HG03159 (cell line): ENCODE measurements around the gene ALDH1A3.

Experiments used
- ATAC-seq: cut with Tn5 transposase; IDR thresholded peaks from one replicate; pipeline ENCODE4 v1.9.1; 2021; ENCODE audit warnings: mild to moderate bottlenecking, moderate library complexity; ENCODE audit not compliant: unreplicated experiment

Gene ALDH1A3

DNA sequence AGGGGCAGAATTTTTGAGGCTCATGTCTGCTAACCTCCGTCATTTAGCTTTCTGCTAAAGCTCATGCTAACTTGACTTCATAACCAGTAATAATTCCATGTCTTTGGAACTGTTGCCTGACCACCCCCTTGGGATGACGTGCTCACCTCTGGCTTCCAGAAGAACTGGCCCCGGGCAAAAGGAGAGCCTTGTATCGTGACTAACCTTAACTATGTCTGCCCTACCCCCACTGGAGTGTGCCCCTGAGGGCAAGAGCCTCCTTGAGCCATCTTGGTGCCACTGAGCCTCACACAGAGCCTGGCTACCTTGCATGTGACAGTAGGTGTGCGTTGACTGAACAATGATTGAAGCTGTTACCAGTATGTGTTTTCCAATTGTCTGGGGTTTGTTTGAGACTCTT, 44.3 kb downstream of the ALDH1A3 start:
- no peak for ATAC-seq

DNA sequence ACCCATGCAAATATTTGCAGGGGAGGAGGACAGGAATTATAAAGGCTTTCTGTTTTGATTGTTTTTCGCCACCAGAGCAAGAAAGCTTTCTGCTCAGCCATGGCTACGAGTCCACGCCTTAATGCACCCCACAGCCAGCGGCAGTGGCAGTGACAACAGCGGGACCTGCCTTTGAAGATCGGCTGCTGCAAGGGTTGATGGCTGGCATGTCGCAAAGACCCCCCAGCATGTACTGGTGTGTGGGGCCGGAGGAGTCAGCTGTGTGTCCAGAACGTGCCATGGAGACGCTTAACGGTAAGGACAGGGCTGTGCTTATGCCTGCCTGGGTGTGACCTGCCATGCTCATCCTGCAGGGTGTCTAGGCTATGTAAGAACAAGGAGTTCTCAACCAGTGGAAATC, 44.8 kb downstream of the ALDH1A3 start:
- ATAC-seq: no peak

DNA sequence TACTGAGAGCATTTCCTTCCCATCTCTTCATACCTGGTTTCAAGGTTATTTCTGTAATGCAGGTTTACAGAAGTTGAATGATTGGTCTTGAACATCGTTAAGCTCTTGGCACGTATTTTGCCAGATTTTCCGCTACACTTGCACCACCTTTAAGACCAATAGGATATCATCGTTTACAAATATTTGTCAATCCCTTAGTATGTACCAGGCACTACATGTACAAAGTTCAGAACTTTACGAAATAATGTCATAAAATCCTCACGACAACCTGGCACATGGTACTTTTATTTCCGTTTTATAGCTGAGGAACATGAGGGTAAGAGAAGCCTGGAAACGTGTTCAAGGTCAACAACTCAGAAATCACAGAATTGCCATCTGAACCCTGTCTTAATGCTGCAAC, 45.8 kb downstream of the ALDH1A3 start:
- ATAC-seq: no peak

DNA sequence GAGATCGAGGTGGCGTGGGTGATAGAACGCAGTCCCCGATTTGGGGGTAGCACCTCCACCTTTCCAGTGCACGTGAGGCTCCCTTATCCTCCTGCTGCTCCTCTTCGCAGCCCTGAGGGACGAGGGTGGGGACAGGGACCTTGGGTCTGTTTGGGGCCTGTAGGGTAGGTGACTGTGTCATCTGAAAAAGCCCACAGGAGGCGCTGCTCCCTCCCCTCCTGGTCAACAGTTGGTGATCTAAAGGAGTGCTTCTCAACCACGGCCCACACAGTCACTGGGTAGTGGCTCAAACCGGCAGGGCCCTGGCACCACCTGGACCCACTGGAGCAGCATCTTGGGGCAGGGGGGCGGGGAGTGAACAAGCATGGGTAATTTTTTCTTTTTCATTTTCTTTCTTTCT, 46.6 kb downstream of the ALDH1A3 start:
- no peak for ATAC-seq

DNA sequence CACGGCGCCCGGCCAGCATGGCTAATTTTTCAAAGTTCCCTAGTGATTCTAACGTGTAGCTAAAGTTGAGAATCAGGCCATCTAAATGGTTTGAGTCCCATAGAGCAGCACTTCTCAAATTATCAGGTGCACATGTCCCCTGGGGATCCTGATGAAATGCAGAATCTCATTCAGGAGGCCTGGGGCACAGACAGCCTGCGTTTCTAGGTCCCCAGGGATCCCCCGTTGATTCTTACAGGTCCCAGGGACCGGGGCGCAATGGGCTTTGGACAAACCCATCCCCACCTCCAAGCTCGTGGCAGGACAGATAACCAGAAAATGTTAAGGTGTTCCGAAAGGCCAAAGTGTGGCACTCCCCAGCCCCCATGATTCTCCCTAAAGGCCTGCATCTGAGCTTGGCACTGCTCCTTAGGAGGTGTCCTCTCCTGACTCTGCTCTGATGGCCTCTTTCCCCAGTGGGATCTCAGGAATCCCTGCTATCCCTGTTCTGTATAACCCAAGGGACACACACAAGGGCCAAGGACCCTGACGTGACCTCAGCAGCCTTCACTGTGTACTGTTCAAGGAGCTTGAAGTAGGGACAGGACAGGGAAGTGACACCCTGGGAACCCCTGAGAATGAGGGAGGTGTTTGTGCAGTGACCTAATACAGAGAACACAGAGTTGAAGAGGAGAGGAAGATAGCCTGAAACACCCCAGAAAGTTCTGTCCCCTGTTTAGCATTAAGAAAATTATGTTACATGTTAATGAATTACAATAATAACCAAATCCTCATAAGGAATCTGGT, 47.5 kb downstream of the ALDH1A3 start:
- ATAC-seq: peak; percentile 52

DNA sequence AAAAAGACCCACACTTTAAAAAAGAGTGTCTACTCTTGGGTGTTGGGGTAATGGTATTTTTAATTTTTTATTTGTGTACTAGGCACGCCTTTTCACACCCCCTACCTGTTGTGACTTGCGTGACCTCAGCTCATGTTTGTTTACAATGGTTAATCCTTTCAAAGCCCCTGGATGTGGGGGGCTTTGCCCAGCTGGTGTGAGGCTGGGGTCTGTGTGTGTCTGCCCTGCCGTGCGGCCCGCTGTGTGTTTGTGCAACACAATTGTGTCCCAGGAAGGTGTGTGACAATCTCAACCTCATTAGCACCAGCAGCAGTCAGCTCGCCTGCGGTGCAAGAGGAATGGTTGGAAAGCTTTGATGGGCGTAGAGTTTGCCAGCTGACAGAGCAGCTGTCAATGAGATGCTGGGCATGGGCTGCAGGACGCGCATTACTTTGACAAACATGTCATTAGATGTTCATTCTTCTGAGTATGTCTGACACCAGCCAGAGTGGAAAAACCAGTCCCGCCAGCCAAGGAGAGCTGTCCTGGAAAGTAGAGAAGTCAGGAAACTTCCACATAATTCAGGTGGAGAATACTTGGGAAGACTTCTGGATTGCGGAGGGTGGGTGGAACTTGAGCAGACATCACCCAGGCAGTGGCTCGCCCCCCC, 49.1 kb downstream of the ALDH1A3 start:
- no peak for ATAC-seq

DNA sequence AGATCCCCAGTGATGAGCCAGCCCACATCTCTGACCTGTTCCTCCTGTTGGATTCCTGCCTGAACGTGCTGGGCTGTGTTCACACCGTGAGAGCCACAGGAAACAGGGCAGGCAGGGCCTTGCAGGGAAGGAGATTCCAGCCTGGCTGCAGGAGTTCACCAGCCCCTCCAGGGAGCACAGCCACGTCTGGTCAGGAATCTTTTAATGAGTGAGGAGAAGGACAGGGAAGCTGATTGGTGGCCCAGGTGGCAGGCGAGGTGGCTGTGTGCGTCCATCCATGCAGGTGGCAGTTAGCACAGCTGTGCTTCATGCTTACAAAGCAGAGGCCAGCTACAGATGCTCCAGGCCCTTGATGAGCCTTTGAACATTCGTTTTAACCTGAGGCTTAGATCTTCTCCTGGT, 50.0 kb downstream of the ALDH1A3 start:
- ATAC-seq: peak; percentile 32

DNA sequence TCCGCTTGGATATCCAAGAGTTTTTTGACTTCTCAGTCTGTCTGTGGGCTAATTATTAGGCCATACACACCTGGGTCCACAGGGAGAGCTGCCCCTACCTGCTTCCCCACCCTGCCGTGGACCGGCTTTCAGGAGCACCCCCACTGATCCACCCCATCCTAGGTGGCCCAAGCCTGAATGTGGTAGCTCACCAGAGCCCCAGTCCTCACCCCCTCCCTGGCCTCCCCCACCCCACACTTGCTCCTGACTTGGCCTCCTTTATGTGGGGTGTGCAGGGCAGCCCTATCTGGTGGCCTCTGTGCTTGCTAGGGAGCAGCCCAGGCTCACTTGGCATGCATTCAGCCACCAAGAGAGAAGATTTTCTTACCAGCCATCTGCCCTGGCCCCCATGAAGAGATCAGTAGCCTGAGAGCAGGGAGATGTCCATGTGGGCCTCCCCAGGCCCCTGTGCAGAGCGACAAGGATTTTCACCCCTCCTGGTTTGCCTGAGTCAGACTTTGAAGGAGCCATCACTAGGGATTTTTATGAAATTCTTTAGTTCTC, 50.7 kb downstream of the ALDH1A3 start:
- no peak for ATAC-seq

DNA sequence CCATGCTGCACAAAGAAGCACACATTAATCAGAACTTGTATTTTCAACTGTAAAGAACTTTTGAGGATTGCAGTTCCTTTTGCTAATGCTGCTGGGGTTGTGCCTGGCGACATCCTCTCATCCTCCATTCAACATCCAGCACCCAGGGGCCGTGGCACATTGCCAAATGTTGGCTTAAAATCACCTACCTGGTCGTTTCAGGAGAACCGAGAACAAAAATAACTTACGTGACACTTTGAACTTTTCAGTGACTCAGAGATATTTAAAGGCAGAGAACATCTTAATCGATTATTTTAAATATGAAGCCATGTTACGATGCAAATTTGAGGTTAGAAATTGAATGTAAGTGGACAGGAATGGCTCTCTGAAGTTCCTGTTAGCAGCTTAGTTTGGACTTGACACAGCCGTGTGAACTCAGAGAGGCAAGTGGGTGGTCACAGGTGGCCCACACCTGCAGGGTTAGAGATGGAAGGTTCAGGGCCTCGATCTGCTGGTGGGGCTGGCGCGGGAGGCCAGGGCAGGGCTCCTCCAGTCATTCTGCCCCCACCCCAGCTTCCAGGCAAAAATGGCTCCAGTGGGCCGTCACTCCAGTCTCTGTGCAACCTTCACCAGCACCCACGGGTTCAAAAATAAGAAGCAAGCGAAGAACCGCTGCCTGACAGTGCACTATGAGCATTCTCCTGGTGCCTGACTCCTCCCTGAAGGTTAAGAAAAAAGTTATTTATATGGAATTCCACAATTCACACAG, 51.7 kb downstream of the ALDH1A3 start:
- peak; percentile 30 for ATAC-seq

DNA sequence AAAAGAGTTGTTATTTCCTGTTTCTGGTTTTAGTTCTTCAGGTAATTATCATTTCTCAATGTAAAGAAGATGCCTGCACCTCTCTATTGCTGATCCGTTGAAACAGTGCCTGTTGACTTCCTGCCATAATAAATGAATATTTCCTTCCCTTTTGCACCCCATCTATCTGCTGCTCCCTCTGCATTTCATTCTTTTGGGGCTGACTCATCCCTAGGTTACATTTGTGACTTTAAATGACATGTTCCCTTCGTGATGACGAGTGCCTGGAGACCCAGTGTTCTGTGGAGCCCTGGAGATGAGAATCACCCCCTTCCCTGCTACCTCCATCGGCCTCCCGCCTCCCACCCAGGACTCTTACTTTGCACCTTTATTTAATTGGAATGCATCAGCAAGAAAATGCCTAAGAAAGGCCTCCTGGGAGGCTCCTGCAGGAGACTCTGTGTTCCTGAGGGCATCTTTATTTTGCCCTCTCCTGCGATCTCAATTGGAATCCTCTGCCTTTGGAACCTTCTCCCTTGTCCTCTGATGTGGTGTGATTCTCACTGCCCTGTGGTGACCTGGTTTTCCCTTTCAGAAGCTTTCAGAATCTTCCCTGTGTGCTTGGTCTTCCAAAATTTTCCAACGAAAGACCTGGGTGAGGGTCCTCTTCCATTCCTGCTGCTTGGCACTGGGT, 53.2 kb downstream of the ALDH1A3 start:
- ATAC-seq: no peak

DNA sequence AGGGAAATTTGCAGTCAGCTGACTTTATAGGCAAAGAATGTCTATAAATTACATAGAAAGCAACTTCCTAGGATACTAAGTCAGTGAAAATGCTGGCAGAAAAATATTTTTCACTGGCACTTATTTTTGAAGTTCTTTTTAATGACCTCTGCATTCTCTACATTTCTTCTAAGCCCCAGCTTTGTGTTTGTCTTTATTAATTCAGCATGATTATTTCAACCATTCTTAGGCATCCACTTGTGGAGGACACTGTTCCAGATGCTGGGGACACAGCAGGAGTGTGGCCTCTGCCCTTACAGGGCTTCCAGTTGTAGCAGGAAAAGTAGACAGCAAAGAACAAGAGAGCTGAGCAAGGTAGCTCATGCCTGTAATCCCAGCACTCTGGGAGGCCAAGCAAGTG, 54.5 kb downstream of the ALDH1A3 start:
- ATAC-seq: no peak

DNA sequence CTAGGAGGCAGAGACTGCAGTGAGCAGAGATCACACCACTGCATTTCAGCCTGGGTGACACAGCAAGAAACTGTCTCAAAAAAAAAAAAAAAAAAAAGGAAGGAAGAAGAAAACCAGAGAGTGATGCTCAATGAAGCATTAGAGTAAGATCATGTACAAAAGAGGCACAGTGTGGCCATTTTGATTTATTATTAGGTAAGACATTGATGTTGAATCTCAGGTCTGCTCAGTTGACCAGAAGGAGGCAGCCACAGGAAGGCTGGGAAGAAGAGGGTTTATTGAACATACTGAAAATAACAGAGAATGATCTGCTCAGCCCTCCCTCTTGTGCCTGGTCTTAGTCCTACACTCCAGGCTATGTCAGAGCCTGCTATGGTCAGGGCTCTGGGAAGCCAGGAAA, 55.1 kb downstream of the ALDH1A3 start:
- no peak for ATAC-seq

DNA sequence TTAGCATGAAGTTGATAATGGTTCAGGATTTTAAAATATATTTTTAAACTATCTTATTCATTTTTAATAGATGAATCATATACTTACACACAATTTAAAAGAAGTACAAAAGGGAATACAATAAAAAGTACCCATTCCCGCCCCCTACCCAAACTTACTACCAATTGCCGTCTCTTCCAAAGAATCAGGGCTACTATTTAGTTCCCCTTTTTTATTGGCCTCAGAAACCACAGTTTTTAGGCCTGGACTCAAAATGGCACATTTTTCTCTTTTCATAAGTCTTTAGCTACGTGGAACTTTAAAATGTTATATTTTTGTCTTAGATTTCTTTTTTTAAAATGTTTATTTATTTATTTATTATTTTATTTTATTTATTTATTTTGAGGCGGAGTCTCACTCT, 57.5 kb downstream of the ALDH1A3 start:
- ATAC-seq: no peak

DNA sequence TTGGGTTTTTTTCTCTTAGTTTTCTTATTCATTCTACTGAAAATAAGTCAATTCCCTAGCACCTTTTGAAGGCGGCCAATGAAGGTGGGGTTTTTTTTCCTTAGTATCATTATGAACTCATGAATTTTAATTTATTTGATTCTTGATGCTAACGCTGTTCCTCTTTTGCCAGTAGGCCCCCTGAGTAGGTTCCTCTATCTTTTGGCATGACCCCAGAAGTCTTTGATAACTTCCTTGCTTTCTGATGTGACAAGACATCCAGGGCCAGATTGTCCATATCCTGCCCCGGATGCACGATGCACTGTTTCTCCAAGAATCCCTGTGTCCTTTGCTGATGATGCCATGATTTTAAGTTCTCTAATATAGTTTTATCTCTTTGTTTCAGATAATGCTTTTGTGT, 60.2 kb downstream of the ALDH1A3 start:
- ATAC-seq: no peak

DNA sequence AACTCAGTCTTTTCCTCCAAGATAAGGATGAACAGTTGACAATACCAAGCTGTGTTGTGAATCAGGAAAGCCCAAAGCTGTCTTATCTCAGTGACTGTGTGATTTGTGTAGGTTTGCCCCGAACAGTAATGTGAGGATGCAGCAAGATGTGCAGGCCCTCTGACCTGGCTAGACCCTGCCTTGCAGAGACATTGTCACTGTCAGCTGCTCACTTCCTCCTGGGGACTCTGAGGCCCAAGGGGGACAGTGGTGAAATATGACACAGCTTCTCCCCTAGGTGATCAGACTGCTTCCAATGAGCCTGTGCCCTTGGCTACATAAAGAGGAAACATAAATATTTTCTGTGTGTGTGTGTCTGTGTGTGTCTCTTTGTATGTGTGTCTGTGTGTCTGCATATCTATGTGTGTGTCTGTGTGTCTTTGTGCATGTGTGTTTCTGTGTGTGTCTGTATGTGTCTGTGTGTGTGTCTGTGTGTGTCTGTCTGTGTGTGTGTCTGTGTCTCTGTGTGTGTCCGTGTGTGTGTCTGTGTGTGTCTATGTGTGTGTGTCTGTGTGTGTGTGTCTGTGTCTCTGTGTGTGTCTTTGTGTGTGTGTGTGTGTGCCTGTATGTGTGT, 61.2 kb downstream of the ALDH1A3 start:
- ATAC-seq: peak; percentile 86

DNA sequence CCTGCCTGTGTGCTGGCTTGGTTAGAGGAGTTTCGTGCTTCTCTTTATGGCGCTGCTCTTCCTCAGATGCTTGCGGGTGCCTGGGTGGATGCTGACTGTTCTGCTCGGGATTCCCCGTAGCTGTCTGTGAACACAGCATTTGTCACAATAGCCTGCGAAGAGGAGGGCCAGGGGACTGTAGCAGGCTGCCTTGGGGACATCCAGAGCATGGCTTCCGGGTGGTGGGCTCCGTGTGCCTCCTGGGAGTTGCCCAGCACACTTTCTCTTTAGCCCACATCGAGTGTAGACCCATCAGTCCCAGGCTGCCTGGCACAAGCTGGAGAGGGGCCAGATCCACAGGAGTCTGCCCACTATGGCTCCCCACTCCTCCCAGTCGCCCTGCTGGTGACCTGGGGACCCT, 61.9 kb downstream of the ALDH1A3 start:
- peak; percentile 54 for ATAC-seq

DNA sequence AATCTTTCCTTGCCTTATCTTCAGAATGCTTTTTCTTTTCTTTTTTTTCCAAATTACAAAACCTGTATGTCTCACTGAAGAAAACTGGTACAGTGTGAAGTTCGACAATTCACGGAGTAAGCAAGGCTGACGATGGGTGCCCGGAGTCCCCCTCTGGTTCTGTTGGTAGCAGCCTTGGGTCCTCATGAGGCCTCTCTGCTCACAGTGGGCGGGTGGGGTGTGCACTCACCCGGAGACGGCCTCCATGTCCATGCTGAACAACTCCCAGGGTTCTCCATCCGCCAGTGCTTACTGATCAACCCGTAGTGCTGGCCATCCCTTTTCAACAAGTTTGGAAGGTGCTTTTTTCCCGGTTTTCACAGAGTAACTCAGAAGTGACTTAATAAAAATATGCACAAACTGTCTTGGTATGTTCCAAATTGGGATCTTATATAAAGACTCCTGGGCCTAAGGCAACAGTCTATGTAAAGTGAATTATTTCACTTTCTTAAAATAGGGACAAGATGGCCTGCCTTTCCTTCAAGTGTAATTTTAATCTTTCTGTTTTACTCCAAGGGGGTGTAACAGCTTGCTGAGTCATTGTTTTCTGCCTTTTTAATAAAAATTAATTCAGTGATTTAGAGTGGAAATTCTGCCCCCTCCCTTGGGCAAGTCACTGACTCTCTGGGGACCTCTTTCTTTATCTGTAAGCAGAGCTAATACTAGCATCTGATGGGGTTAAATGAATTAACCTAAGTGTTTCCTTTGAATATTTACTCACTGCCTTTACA, 63.2 kb downstream of the ALDH1A3 start:
- no peak for ATAC-seq

DNA sequence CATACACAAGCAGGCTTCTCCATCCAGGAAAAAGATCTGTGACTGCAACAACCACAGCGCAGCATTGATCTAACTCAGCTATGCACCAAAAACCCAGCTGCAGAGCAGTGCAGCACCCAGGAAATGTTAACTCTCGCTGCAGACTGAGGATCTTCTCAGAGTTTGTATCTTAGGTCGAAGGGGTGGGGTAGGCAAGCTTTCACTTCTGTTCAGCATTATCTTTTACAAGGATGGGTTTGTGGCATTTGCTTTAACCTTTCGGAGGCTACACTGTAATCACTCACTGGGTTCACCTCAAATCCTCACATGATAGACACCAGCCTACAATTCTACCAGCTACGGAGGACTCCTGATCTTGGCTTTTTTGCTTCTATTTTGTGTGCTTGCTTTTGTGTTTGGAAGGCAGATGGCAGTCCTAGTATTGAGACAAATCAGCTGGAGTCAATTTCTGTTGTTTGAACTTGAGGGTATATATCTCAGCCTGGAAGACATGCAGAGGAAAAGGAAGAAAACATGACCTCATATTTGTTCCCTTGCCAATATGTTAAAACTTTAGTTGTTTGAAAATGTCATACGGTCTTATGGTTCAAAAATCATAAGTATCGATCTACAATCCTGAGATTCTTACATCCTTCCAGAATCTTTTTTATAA, 64.7 kb downstream of the ALDH1A3 start:
- ATAC-seq: peak; percentile 28

DNA sequence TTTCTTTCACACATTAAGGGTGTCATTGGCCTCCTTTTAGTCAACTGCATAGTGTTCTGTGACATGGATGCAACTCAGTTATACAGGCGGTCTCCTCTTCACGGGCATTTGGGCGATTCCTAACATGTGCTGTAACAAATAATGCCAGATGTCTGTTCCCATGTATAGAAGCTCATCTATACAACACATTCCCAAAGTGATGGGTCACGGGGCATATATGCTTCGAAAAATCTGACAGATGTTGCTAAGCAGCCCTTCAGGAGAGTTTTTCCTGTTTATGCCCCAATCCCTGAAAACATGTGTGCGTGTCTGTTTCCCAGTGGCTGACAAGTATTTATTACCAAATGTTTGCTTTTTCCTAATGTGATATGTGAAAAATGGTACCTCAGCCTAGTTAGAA, 65.4 kb downstream of the ALDH1A3 start:
- ATAC-seq: no peak
